GM23338 (cell line): ENCODE measurements around the gene GRIK4. TPM values are rescaled to one million over a fixed set of nuclear protein-coding genes. Genes with fewer than 3 reads are reported as not detected.

Experiments
- ATAC-seq: fragments of 200-7000 bp; cut with Tn5 transposase; 3 replicates; pipeline ENCODE4 v1.9.1; 2020
- DNase-seq: peaks from one replicate; pipeline ENCODE4 v3.0.0-alpha.2; 2015; ENCODE audit warnings: low spot score
- H2AFZ ChIP-seq: fragments of 200-600 bp; sonication (generic); 2 replicates; pipeline ENCODE4 v1.8.0; 2016; ENCODE audit warnings: antibody characterized with exemption, mild to moderate bottlenecking, moderate library complexity
- H3F3A ChIP-seq: fragments of 200-600 bp; sonication (generic); replicated peaks from 2 replicates; pipeline ENCODE4 v1.8.0; 2017; ENCODE audit warnings: antibody characterized with exemption, mixed run types, low read depth
- H3K27ac ChIP-seq: fragments of 200-600 bp; sonication (generic); 2 replicates; pipeline ENCODE4 v1.6.1; 2016; ENCODE audit warnings: low read depth
- H3K27me3 ChIP-seq: fragments of 200-600 bp; sonication (generic); 2 replicates; pipeline ENCODE4 v1.8.0; 2016; ENCODE audit warnings: mild to moderate bottlenecking, mixed run types, moderate library complexity; ENCODE audit not compliant: insufficient read depth
- H3K36me3 ChIP-seq: fragments of 200-600 bp; sonication (generic); 2 replicates; pipeline ENCODE4 v1.8.0; 2016; ENCODE audit warnings: mild to moderate bottlenecking; ENCODE audit not compliant: insufficient read depth
- H3K4me1 ChIP-seq: fragments of 200-600 bp; sonication (generic); 2 replicates; pipeline ENCODE4 v1.8.0; 2016; ENCODE audit warnings: mild to moderate bottlenecking, moderate library complexity; ENCODE audit not compliant: insufficient read depth
- H3K4me2 ChIP-seq: fragments of 200-600 bp; sonication (generic); 2 replicates; pipeline ENCODE4 v1.7.1; 2017; ENCODE audit warnings: mixed run types
- H3K4me3 ChIP-seq: fragments of 200-600 bp; sonication (generic); 2 replicates; pipeline ENCODE4 v1.6.1; 2016; ENCODE audit warnings: mixed run types
- H3K79me2 ChIP-seq: fragments of 200-600 bp; sonication (generic); replicated peaks from 2 replicates; pipeline ENCODE4 v1.8.0; 2017; ENCODE audit warnings: mild to moderate bottlenecking; ENCODE audit not compliant: insufficient read depth
- H3K9me2 ChIP-seq: fragments of 200-600 bp; sonication (generic); 2 replicates; pipeline ENCODE4 v1.8.0; 2017; ENCODE audit not compliant: insufficient read depth
- H4K20me1 ChIP-seq: fragments of 200-600 bp; sonication (generic); replicated peaks from 2 replicates; pipeline ENCODE4 v1.8.0; 2017; ENCODE audit warnings: mild to moderate bottlenecking; ENCODE audit not compliant: insufficient read depth
- H3K27ac Mint-ChIP-seq: 2 replicates; pipeline ENCODE4 v1.8.0; 2020; ENCODE audit warnings: inconsistent platforms, mild to moderate bottlenecking, moderate library complexity, mixed read lengths
- H3K27me3 Mint-ChIP-seq: 3 replicates; pipeline ENCODE4 v1.8.0; 2022; ENCODE audit warnings: low read depth, mild to moderate bottlenecking, moderate library complexity, mixed read lengths, inconsistent platforms; ENCODE audit not compliant: insufficient read depth, poor library complexity
- H3K36me3 Mint-ChIP-seq: 3 replicates; pipeline ENCODE4 v1.8.0; 2021; ENCODE audit warnings: low read depth, mild to moderate bottlenecking, inconsistent platforms, moderate library complexity, mixed read lengths
- H3K4me1 Mint-ChIP-seq: 3 replicates; pipeline ENCODE4 v1.8.0; 2020; ENCODE audit warnings: mild to moderate bottlenecking, inconsistent platforms, mixed read lengths
- H3K4me3 Mint-ChIP-seq: 3 replicates; pipeline ENCODE4 v1.8.0; 2021; ENCODE audit warnings: moderate library complexity, mild to moderate bottlenecking, inconsistent platforms, mixed read lengths
- H3K9me3 Mint-ChIP-seq: 3 replicates; pipeline ENCODE4 v1.8.0; 2020; ENCODE audit warnings: moderate library complexity, mild to moderate bottlenecking, inconsistent platforms, mixed read lengths
- CREB1 ChIP-seq: fragments of 250-450 bp; sonication (Bioruptor Pico); IDR thresholded peaks from 2 replicates; pipeline ENCODE4 v1.5.0; 2020; ENCODE audit warnings: low read depth, mild to moderate bottlenecking, moderate library complexity
- CTCF ChIP-seq, 2 experiments: fragments of 200-600 bp in 1 of 2; sonication (generic) in 1 of 2; conservative IDR thresholded peaks; 2 replicates each; pipeline versions ENCODE4 v1.5.1 to v1.6.1; 2016 to 2017; ENCODE audit warnings: antibody characterized with exemption in 2 of 2, low read depth in 2 of 2, mild to moderate bottlenecking in 2 of 2, moderate library complexity in 1 of 2
- ETS1 ChIP-seq: IDR thresholded peaks from 2 replicates; pipeline ENCODE4 v1.6.1; 2016; ENCODE audit warnings: antibody characterized with exemption
- EZH2 ChIP-seq: fragments of 200-600 bp; sonication (generic); IDR thresholded peaks from one replicate; pipeline ENCODE4 v1.8.0; 2017; ENCODE audit warnings: antibody characterized with exemption, mild to moderate bottlenecking, low read depth; ENCODE audit not compliant: unreplicated experiment
- EZH2phosphoT487 ChIP-seq: fragments of 200-600 bp; sonication (generic); IDR thresholded peaks from one replicate; pipeline ENCODE4 v1.8.1; 2018; ENCODE audit warnings: antibody characterized with exemption; ENCODE audit not compliant: unreplicated experiment
- NANOG ChIP-seq: IDR thresholded peaks from 2 replicates; pipeline ENCODE4 v1.6.1; 2016; ENCODE audit warnings: antibody characterized with exemption, borderline replicate concordance
- POLR2AphosphoS5 ChIP-seq: IDR thresholded peaks from 2 replicates; pipeline ENCODE4 v1.6.1; 2016; ENCODE audit warnings: antibody characterized with exemption, low read depth
- STAT1 ChIP-seq: IDR thresholded peaks from one replicate; pipeline ENCODE4 v1.6.1; 2016; ENCODE audit warnings: antibody characterized with exemption; ENCODE audit not compliant: unreplicated experiment
- ZNF114 ChIP-seq: fragments of 250-450 bp; sonication (Bioruptor Pico); IDR thresholded peaks from 2 replicates; pipeline ENCODE4 v1.5.0; 2020; ENCODE audit warnings: mild to moderate bottlenecking, moderate library complexity
- ZNF331 ChIP-seq: fragments of 250-450 bp; sonication (Bioruptor Pico); IDR thresholded peaks from 2 replicates; pipeline ENCODE4 v1.5.0; 2020; ENCODE audit warnings: low read depth, mild to moderate bottlenecking, moderate library complexity
- polyA plus RNA-seq: library from polyadenylated mRNA; unstranded; fragments of >200 nt; fragmentation: Nextera tagmentation; extraction: Ambion mirVana; gene quantifications from 2 replicates; pipeline ENCODE4 v1.2.1, GENCODE V29; 2016
- total RNA-seq: library from RNA; depleted of rRNA; stranded (reverse); fragments of >200 nt; shearing (Covaris generic); gene quantifications from 2 replicates; pipeline ENCODE4 v1.2.3, GENCODE V29; 2014
- TF ChIP-seq, protein P1 (sequence below): fragments of 250-450 bp; sonication (Bioruptor Pico); IDR thresholded peaks from 2 replicates; pipeline ENCODE4 v1.5.0; 2020; ENCODE audit warnings: mild to moderate bottlenecking, moderate library complexity

Gene GRIK4
- total and polyA plus RNA-seq, 2 experiments from 2014 or later: 0.63 to 2.2 TPM

GRCh38 chr11:120873966-120874735 is 362.6 kb downstream of the GRIK4 start:
- no peaks in the 10 kb centered on the region for H3K4me1 ChIP-seq
- ATAC-seq: no peak
- no peak for TF ChIP-seq EZH2phosphoT487
- TF ChIP-seq NANOG: no peak
- no peak for TF ChIP-seq ZNF331 (CRISPR knock-in tag)
- no peak for TF ChIP-seq EZH2
- no peak for TF ChIP-seq POLR2AphosphoS5
- no peak for TF ChIP-seq ETS1
- no peak for TF ChIP-seq STAT1
- TF ChIP-seq ZNF114 (CRISPR knock-in tag): no peak

DNA sequence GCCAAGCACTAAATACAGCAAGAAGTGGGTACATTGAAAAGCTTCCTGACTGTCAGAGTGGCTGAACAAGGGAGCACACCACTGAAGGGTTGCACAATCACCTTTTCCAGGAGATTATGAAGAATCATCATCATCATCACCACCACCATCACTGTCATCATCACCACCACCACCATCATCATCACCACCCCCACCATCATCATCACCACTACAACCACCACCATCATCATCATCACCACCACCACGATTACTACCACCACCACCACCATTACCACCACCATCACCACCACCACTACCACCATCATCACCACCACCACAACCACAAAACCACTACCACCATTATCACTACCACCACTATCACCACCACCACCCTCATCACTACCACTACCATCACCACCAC is 364.4 kb downstream of the GRIK4 start:
- DNase-seq: no peak
- peaks cover 10% of the 10 kb centered on the region for H3K36me3 Mint-ChIP-seq
- Histone ChIP-seq H3K4me1 (no peaks in the 10 kb centered on the region), H3K9me2 (peaks cover 8% of the 10 kb centered on the region), H3K4me2 (no peak overlapping the region), H3K27ac (no peak overlapping the region), H3K4me3 (no peak overlapping the region), H3F3A (no peaks in the 10 kb centered on the region), H2AFZ (no peak overlapping the region), H3K36me3 (no peaks in the 10 kb centered on the region), H4K20me1 (no peaks in the 10 kb centered on the region), H3K27me3 (no peaks in the 10 kb centered on the region), H3K79me2 (no peaks in the 10 kb centered on the region)
- no peak overlapping the region for H3K4me3 Mint-ChIP-seq
- peaks cover 6% of the 10 kb centered on the region for H3K27me3 Mint-ChIP-seq
- ATAC-seq: no peak
- no peak overlapping the region for H3K27ac Mint-ChIP-seq
- H3K4me1 Mint-ChIP-seq: peaks cover 8% of the 10 kb centered on the region; the same call in 2 of the 3 replicates
- H3K9me3 Mint-ChIP-seq: peaks cover 5% of the 10 kb centered on the region; the same call in 2 of the 3 replicates
- no peak for TF ChIP-seq ZNF331 (CRISPR knock-in tag)
- TF ChIP-seq CTCF (conservative IDR thresholded peaks at IDR 0.05; ENCODE audit: low read depth in 2 of 2): no peak
- TF ChIP-seq, protein P1, sequence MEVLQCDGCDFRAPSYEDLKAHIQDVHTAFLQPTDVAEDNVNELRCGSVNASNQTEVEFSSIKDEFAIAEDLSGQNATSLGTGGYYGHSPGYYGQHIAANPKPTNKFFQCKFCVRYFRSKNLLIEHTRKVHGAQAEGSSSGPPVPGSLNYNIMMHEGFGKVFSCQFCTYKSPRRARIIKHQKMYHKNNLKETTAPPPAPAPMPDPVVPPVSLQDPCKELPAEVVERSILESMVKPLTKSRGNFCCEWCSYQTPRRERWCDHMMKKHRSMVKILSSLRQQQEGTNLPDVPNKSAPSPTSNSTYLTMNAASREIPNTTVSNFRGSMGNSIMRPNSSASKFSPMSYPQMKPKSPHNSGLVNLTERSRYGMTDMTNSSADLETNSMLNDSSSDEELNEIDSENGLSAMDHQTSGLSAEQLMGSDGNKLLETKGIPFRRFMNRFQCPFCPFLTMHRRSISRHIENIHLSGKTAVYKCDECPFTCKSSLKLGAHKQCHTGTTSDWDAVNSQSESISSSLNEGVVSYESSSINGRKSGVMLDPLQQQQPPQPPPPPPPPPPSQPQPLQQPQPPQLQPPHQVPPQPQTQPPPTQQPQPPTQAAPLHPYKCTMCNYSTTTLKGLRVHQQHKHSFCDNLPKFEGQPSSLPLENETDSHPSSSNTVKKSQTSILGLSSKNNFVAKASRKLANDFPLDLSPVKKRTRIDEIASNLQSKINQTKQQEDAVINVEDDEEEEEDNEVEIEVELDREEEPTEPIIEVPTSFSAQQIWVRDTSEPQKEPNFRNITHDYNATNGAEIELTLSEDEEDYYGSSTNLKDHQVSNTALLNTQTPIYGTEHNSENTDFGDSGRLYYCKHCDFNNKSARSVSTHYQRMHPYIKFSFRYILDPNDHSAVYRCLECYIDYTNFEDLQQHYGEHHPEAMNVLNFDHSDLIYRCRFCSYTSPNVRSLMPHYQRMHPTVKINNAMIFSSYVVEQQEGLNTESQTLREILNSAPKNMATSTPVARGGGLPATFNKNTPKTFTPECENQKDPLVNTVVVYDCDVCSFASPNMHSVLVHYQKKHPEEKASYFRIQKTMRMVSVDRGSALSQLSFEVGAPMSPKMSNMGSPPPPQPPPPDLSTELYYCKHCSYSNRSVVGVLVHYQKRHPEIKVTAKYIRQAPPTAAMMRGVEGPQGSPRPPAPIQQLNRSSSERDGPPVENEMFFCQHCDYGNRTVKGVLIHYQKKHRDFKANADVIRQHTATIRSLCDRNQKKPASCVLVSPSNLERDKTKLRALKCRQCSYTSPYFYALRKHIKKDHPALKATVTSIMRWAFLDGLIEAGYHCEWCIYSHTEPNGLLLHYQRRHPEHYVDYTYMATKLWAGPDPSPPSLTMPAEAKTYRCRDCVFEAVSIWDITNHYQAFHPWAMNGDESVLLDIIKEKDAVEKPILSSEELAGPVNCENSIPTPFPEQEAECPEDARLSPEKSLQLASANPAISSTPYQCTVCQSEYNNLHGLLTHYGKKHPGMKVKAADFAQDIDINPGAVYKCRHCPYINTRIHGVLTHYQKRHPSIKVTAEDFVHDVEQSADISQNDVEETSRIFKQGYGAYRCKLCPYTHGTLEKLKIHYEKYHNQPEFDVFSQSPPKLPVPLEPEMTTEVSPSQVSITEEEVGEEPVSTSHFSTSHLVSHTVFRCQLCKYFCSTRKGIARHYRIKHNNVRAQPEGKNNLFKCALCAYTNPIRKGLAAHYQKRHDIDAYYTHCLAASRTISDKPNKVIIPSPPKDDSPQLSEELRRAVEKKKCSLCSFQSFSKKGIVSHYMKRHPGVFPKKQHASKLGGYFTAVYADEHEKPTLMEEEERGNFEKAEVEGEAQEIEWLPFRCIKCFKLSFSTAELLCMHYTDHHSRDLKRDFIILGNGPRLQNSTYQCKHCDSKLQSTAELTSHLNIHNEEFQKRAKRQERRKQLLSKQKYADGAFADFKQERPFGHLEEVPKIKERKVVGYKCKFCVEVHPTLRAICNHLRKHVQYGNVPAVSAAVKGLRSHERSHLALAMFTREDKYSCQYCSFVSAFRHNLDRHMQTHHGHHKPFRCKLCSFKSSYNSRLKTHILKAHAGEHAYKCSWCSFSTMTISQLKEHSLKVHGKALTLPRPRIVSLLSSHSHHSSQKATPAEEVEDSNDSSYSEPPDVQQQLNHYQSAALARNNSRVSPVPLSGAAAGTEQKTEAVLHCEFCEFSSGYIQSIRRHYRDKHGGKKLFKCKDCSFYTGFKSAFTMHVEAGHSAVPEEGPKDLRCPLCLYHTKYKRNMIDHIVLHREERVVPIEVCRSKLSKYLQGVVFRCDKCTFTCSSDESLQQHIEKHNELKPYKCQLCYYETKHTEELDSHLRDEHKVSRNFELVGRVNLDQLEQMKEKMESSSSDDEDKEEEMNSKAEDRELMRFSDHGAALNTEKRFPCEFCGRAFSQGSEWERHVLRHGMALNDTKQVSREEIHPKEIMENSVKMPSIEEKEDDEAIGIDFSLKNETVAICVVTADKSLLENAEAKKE: no peak
- no peak for TF ChIP-seq CREB1
- TF ChIP-seq POLR2AphosphoS5: no peak
- TF ChIP-seq ZNF114 (CRISPR knock-in tag): no peak

More at GRCh38 chr11:120873966-120874735, 362.6 kb downstream of the GRIK4 start:
- no peaks in the 10 kb centered on the region for H3K27me3 ChIP-seq
- Mint-ChIP-seq H3K4me1 (peaks cover 8% of the 10 kb centered on the region; the same call in 2 of the 3 replicates), H3K27me3 (peaks cover 7% of the 10 kb centered on the region), H3K9me3 (peaks cover 5% of the 10 kb centered on the region; the same call in 2 of the 3 replicates), H3K4me3 (no peak overlapping the region), H3K36me3 (peaks cover 10% of the 10 kb centered on the region), H3K27ac (no peak overlapping the region)
- H3K79me2 ChIP-seq: no peaks in the 10 kb centered on the region
- H3F3A ChIP-seq: no peaks in the 10 kb centered on the region
- H4K20me1 ChIP-seq: no peaks in the 10 kb centered on the region
- no peaks in the 10 kb centered on the region for H3K36me3 ChIP-seq
- H3K9me2 ChIP-seq: peaks cover 12% of the 10 kb centered on the region
- H2AFZ ChIP-seq: no peak overlapping the region
- no peak overlapping the region for H3K27ac ChIP-seq
- DNase-seq: no peak
- H3K4me2 ChIP-seq: no peak overlapping the region
- H3K4me3 ChIP-seq: no peak overlapping the region
